Mammary epithelial cell (primary cell): ENCODE data around the gene RDH13.

ENCODE experiments used
- EZH2 ChIP-seq: IDR thresholded peaks from 2 replicates; pipeline ENCODE4 v1.6.1; 2012; ENCODE audit warnings: low read length, inconsistent platforms, borderline replicate concordance
- TF ChIP-seq, protein P1 (sequence below), 2 donors: IDR thresholded peaks in 1 of 2; conservative IDR thresholded peaks in 1 of 2; 2 replicates each; pipeline ENCODE4 v1.5.1; 2011 to 2012; ENCODE audit warnings: inconsistent platforms in 2 of 2, low read length in 2 of 2, mild to moderate bottlenecking in 2 of 2, control low read depth in 1 of 2, low read depth in 1 of 2; ENCODE audit not compliant: insufficient read depth in 1 of 2; ENCODE audit errors: extremely low read depth in 1 of 2

DNA sequence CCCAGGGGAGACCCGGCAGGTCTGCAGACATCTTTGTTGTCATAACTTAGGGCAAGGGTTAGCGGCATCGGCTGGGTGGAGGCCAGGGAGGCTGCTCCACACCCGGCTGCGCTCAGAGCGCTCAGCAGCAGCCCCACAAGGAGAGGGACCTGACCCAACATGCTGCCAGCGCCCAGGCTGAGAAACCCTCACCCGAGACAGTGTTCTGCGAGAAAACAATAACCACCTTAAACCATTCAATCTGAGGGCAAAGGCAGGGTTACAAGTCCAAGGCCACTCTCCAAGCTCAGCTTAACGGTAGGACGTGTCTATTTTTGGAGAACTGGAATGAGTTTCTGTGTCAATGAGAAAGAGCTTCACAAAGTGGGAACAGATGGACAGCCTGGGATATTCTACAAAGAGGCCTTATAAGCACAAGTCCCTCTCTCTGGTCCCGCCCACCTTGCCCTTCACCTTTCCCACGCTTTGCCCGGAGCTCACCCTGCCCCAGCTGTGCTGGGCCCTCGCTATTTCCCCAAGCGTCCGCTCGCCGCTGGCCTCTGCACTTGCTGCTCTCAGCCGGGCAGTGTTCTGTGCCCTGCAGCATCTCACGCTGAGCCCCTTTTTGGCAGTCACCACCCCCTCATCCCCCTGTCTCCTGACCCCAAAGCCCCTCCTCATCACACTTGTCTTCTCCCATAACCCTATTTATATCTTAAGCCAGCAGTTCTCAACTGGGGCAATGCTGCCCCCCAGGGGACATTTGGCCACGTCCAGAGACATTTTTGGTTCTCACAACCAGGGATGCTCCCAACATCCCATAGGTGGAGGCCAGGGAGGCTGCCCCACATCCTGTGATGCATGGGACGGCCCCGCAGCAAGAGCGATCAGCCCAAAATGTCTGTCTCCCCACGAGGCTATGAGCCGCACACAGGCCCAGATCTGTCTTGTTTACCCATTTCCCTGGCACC, 36.9 kb upstream of the RDH13 start:
- TF ChIP-seq, protein P1, sequence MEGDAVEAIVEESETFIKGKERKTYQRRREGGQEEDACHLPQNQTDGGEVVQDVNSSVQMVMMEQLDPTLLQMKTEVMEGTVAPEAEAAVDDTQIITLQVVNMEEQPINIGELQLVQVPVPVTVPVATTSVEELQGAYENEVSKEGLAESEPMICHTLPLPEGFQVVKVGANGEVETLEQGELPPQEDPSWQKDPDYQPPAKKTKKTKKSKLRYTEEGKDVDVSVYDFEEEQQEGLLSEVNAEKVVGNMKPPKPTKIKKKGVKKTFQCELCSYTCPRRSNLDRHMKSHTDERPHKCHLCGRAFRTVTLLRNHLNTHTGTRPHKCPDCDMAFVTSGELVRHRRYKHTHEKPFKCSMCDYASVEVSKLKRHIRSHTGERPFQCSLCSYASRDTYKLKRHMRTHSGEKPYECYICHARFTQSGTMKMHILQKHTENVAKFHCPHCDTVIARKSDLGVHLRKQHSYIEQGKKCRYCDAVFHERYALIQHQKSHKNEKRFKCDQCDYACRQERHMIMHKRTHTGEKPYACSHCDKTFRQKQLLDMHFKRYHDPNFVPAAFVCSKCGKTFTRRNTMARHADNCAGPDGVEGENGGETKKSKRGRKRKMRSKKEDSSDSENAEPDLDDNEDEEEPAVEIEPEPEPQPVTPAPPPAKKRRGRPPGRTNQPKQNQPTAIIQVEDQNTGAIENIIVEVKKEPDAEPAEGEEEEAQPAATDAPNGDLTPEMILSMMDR (conservative IDR thresholded peaks at IDR 0.05 in 1 of 2, IDR thresholded peaks at IDR 0.05 in 1 of 2; ENCODE audit: extremely low read depth in 1 of 2, insufficient read depth in 1 of 2, low read depth in 1 of 2, low read length in 2 of 2): no peak
- no peak for TF ChIP-seq EZH2
